GM23248 (cell line): ENCODE results near the gene JMJD1C.

ENCODE experiments used
- EZH2 ChIP-seq: fragments of 200-600 bp; sonication (generic); IDR thresholded peaks from 2 replicates; pipeline ENCODE4 v1.6.1; 2018; ENCODE audit warnings: antibody characterized with exemption, mild to moderate bottlenecking; ENCODE audit not compliant: insufficient read depth, poor library complexity, severe bottlenecking
- EZH2phosphoT487 ChIP-seq: fragments of 200-600 bp; sonication (generic); IDR thresholded peaks from 2 replicates; pipeline ENCODE4 v1.6.1; 2018; ENCODE audit warnings: antibody characterized with exemption, moderate library complexity, mild to moderate bottlenecking, low read depth; ENCODE audit not compliant: insufficient read depth

DNA sequence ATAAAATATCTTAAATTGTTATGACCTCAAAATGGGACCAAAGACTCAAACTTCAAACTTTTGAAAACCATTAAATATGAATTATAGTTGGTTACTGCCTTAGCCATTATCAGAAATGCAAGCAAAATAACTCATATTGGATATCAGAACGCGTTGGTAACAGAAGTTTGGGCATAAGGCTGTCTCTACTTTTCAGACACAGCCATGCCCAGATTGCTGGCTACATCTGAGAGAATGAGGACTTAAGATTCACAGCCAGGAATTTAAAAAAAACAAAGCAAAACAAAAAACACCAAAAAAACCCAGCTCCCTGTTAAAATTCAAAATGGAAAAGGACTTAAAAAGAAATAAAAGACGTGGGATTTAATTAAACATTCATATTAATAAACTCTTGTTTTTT lies 161.6 kb downstream of the JMJD1C start:
- no peak for TF ChIP-seq EZH2
- TF ChIP-seq EZH2phosphoT487 = no peak
